OCI-LY1 (cell line): Measurements from ENCODE around the gene KLHL9.
"Not testable (repeated sequence)": the region's sequence is repeated elsewhere in the genome, so short reads cannot be mapped to it uniquely, and the experiment has no call there.

Experiments used
- CTCF ChIP-seq: fragments of 200-600 bp; sonication (generic), shearing (Covaris generic); IDR thresholded peaks from 2 replicates; pipeline ENCODE4 v1.5.1; 2017; ENCODE audit warnings: mild to moderate bottlenecking, antibody characterized with exemption, low read length, moderate library complexity, mixed read lengths
- EZH2 ChIP-seq: fragments of 200-600 bp; sonication (generic), shearing (Covaris generic); IDR thresholded peaks from 2 replicates; pipeline ENCODE4 v1.8.0; 2017; ENCODE audit warnings: borderline replicate concordance, mixed run types, mild to moderate bottlenecking, antibody characterized with exemption, low read length, moderate library complexity, mixed read lengths

- not testable (repeated sequence) for TF ChIP-seq CTCF, EZH2
Measured at GRCh38 chr9:21367169-21367568, 32.0 kb upstream of the KLHL9 start.
